Activated naive CD4-positive, alpha-beta T cell (primary cell): ENCODE data around the gene ARID1B.

ENCODE experiments used
- DNase-seq, 4 experiments: peaks; one replicate each; lab custom pipeline; 2025; lab: John Stamatoyannopoulos, UW

Gene ARID1B

DNA sequence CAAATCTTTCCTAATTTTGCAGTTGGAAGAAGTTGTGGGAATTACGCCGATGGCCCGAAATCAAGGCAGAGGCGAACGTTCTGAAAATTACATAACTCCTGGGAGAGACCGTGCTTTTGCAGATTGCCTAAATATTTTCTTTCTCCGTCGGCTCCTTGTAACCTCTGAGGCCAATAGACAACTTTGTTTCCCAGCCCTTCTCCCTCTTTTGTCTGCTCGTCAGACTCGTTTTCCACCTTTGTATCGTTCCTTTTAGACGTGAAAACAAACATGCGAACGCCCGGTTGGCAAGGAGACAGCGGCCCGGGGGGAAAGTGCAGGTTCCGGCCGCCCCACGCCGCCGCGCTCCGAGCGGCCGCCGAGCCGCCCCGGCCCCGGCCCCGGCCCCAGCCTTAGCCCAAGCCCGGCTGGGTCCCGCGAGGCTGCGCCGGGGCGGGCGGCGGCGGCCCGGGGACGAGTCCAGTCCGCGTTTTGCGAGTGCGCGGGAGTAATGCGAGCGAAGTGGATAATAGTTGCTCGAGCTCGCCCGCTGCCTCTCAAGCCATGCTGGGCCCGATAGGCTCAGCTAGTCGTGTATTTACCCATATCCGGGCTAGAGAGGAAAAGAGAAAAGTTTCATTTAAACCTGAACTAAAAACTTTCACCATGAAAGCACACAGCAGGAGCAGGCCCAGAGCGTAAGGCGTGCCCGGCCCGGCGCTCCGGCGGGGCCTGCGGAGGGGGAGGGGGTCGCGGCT, at the start of gene ARID1B:
ARID1B (plus strand) TSS at position 539 of the 737 bp plus-strand sequence. CDS start 303 bp downstream, outside the sequence.
- peak; percentile 48 to 72 (median 61) for DNase-seq

GRCh38 chr6:156727715-156728385, 49.3 kb upstream of the ARID1B start:
- no peak for DNase-seq

- DNase-seq: no peak
These were observed 47.9 kb upstream of the ARID1B start for GRCh38 chr6:156729248-156729647.

- no peak for DNase-seq
These were observed 45.8 kb upstream of the ARID1B start for GRCh38 chr6:156731396-156731795.

DNA sequence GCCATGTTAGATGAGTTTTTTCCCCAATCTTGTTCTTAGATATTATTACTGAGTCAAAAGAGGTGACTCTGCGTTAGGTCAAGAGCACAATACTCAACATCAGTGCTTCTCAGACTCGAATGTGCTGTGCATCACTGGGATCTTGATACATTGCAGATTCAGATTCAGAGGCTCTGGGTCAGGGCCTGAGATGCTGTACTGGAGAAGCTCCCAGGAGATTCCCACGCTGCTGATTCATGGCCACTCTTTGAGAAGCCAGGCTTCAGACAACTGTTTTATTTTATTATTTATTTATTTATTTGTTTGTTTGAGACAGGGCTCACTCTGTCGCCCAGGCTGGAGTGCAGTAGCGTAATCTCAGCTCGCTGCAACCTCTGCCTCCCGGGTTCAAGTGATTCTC, 41.4 kb upstream of the ARID1B start:
- DNase-seq: no peak

DNA sequence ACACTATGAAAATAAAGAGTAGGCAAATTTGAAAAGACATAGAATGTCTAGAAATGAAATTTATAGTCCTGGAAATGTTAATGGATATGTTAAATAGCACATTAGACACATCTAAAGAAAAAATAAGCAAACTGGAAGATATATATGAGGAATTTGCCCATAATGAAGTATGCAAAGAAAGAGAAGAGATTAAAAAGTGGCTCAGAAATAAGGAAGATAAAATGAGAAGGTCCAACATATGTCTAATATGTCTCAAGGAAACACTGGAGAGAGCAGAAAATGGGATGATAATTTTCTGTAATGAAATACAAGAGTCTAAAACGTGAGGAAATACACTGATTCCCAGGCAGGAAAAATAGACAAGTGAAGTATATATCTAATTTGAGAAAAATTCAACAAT, 36.6 kb upstream of the ARID1B start:
- no peak for DNase-seq

DNA sequence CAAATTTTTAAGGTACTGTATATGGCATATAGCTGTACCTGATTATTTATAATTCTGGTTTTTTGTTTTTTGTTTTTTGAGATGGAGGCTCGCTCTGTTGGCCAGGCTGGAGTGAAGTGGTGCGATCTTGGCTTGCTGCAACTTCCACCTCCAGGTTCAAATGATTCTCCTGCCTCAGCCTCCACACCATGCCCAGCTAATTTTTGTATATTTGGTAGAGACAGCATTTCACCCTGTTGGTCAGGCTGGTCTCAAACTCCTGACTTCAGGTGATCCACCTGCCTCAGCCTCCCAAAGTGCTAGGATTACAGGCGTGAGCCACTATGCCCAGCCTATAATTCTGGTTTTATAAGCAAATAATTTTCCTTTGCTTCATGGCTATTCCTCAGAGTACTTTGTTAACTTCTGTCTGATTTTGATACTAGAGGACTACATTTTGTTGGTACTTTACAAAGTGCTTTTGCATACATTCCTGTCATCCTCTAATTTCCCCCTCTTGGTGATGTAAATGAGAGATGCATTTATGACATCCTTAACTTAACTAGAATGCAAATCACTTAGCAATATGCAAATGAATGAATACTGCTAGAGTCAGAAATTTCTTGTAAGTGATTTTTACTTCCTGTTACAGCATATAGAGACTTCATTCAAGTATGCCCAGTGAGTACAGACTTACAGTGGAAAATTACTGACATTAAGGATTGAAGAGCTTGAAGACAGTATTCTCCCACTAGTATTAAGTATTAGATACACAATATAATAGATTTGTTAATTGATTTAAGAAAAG, 35.7 kb upstream of the ARID1B start:
- DNase-seq: no peak

GRCh38 chr6:156747715-156748114, 29.5 kb upstream of the ARID1B start:
- DNase-seq: no peak

GRCh38 chr6:156748504-156748903, 28.7 kb upstream of the ARID1B start:
- DNase-seq: no peak

GRCh38 chr6:156752666-156753301, 24.4 kb upstream of the ARID1B start:
- no peak for DNase-seq

DNA sequence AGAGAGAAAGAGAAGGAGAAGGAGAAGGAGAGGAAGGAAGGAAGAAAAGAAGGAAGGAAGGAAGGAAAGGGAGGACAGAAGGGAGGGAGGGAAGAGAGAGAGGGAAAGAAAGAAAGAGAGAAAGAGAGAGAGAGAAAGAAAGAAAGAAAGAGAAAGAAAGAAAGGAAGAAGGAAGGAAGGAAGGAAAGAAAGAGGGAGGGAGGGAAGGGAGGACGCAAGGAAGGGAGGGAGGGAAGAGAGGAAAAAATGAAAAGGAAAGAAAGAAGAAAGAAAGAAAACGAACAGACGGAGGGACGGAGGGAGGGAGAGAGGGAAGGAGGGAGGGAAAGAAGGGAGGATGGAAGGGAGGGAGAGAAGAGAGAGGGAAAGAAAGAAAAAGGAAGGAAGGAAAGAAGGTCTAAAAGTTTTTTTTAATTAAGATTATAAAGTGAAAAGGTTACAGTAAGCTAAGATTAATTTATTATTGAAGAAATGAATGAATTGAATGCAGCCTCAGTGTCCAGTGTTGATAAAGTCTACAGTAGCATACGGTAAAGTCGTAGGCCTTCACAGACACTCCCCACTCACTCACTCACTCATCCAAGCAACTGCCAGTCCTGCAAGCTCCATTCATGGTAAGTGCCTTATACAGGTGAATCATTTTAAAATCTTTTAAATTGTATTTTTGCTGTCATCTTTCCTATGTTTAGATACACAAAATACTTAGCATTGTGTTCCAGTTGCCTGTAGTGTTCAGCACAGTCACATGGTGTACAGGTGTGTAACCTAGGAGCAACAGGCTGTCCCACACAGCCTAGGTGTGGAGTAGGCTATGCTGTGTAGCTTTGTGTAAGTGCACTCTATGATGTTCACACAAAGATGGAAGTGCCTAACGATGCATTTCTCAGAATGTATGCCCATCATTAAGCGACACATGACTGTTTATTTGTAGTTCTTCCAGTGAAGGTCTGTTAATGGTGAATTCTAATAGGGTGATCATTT, 20.3 kb upstream of the ARID1B start:
- no peak for DNase-seq

DNA sequence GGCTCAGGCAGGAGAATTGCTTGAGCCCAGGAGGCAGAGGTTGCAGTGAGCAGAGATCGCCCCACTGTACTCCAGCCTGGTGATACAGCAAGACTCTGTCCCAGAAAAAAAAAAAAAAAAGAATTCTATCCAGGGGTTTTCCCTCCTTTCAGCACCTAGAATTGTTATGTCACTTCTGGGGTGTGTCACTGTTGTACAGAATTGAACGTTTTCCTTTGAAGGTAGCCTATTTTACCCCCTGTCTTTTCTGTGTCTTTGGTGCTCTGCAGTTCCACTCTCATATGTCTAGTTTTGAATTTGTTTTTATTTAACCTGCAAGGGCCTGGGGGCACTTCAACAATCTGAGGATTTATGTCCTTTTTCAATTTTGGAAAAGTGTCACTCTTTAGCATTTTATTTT, 19.3 kb upstream of the ARID1B start:
- no peak for DNase-seq

- no peak for DNase-seq
These were observed 16.8 kb upstream of the ARID1B start for GRCh38 chr6:156760377-156760776.

DNA sequence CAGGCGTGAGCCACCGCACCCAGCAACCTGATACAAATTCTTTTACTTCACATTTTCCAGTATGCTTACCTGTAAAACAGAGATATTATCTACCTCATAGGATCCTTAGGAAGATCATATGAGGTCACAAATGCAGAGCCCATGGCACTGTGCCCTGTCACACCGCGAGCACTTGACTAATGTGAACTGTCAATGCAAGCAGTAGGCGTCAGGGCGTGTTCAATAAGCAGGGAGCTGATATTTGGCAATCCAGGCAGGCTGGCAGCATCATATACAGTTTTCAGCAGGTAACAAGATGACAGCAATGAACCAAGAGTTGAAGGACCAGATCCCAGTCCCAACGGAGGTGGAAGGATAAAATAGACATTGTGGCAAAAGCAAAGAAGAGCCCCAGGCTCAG, 14.6 kb upstream of the ARID1B start:
- DNase-seq: no peak

DNA sequence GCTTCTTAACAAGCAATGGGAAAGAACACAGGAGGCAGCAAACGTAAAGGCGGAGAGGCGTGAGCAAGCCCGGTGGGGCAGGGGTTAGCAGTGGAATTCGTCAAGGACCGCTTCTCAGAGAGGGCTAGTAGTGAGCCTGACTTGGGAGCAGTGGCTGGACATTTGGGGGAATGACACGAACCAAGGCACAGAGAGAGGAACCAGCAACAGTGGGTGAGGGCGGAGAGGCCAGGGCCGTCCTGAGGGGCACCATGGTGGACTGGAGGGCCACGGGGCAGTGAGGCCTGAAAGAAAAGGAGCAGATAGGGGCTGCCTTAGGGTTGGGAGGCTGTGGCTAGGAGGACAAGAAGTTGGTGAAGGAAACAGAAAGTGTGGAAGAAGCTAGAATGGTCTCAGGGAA, 12.1 kb upstream of the ARID1B start:
- no peak for DNase-seq

DNA sequence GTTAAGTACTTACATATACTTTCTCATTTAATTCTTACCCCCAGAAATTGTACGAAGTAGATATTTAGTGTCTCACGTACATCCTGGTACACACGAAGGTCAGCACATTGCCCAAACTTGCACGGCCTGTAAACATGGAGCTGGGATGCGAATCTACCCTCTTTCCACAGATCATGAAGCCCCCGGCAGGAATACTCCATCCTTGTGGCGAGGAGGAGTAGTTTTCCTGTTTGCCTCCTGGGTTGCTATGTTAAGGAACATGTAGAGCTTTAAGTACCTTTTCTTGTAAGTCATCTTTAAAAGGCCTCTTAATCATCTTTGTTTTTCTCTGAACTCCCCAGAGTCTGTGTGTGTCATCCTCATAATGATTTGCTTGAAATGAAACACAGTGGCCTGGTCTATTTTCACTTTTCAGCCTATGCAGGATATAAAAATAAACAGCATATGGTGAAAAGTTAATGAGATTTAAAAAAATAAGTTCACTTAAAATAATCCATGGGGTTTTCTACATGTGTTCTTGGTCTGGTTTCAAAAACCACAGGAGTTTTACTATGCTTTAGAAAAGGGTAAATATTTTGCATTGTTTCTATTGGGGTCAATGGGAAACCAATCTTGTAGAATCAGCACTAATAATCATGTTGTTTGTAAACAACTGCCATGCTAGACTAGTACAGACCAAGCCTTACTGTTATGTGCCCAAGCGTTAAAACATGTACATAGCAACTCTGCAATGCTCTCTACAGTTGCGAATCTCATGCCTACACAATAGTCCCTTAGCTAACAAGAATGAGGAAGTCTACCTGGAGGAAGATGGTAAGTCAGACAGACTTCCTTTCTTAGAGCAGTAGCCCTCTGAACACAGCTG, 9.3 kb upstream of the ARID1B start:
- no peak for DNase-seq

GRCh38 chr6:156771047-156771446, 6.1 kb upstream of the ARID1B start:
- DNase-seq: no peak

GRCh38 chr6:156771761-156772160, 5.4 kb upstream of the ARID1B start:
- DNase-seq: no peak

GRCh38 chr6:156773476-156773875, 3.7 kb upstream of the ARID1B start:
- DNase-seq: no peak
